Stimulated activated CD4-positive, alpha-beta T cell treated with anti-CD3 and anti-CD28 coated beads, TNF-alpha, amount 100 ng/mL, for 4 hours (primary cell): ENCODE results near the gene SPTBN1.

Source experiments
- DNase-seq, 3 experiments: peaks; one replicate each; pipeline ENCODE4 v3.0.0-alpha.2; 2020; ENCODE audit warnings: low read depth in 3 of 3

SPTBN1 gene

GRCh38 chr2:54590216-54591120 is 134.3 kb downstream of the SPTBN1 start:
- DNase-seq = no peak

GRCh38 chr2:54591551-54591950 is 135.4 kb downstream of the SPTBN1 start:
- no peak for DNase-seq

DNA sequence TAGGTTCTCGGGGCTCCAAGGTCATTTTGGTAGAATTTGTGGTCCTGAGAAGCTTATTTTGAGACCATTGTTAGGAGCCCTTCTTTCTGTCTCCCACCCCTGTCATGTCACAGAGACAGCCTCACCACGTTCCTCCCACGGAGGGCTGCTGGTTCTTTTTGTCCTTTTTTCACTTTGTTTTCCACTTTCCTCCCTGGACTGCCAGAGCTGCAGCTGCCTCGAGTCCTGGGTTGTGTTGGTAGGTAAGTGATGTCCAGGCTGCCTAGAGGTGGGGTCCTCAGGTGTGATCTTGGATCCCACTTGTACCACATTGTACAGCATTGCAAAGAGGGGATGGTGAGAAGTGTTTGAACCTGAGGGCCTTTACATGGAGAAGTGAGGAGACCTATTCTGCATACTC is 137.1 kb downstream of the SPTBN1 start:
- no peak for DNase-seq

- no peak for DNase-seq
Observed at GRCh38 chr2:54594048-54594447, 137.9 kb downstream of the SPTBN1 start.

GRCh38 chr2:54595161-54595803 is 139.2 kb downstream of the SPTBN1 start:
- no peak for DNase-seq

GRCh38 chr2:54595999-54596902 is 140.1 kb downstream of the SPTBN1 start:
- no peak for DNase-seq

- DNase-seq = no peak
Observed at GRCh38 chr2:54597153-54597848, 141.2 kb downstream of the SPTBN1 start.

DNA sequence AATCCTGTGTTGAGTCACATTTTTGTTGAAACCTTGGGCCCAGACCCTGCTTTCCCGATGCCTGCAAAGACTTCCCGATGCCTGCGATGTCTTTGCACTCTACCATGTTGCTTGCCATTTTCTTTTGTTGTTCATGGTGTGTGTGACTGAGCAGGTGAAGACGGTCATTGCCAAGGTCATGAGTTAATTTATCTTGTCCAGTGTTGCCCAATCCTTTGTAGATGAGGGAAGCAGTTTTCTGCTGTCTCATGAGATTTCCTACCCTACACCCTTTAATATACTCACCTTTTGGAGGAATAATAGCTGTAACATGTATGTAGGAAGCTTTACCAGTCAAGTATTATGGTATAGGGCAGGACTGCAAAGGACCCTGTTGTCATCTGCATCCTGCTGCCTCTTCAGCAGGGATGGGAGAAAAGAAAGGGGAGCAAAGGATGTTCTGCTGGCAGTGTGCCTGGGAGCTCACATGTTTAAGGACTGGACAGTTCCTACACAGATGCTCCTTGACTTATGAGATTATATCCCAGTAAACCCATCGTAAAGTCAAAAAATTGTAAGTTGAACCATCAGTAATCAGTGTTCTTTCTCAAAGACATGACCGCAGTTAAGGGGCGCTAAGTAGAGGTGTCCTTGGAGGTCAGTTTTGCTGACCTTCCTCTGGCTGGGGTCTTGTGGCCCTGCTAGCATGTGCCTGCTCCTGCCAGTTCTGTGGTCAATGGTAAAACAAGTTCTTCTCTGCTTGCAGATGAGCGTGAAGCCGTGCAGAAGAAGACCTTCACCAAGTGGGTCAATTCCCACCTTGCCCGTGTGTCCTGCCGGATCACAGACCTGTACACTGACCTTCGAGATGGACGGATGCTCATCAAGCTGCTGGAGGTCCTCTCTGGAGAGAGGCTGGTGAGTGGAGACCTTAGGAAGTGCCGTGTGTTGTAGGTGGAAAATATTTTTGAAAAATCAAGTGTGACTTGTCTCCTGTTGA is 142.5 kb downstream of the SPTBN1 start:
- no peak for DNase-seq

GRCh38 chr2:54599326-54599710 is 143.2 kb downstream of the SPTBN1 start:
- DNase-seq = no peak

GRCh38 chr2:54599914-54600313 is 143.8 kb downstream of the SPTBN1 start:
- no peak for DNase-seq

DNA sequence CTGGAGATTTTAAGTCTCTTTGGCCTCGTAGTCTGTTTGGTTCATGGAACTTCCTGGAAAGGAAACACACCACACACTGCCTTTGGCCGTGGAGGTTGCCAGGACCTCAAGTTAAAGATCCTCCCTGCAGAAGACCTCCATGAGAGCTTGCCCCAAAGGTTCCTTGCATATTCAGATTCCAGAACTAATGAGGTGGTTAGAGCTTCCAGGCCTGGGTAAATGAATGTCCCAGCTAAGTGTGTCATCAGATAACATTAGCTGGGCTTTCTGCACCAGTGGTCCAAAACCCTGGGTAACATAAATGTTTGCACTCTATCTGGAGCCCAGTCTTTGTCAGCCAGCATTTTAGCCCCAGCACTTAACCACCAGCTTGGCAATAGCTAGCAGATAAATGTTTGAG is 145.2 kb downstream of the SPTBN1 start:
- no peak for DNase-seq

DNA sequence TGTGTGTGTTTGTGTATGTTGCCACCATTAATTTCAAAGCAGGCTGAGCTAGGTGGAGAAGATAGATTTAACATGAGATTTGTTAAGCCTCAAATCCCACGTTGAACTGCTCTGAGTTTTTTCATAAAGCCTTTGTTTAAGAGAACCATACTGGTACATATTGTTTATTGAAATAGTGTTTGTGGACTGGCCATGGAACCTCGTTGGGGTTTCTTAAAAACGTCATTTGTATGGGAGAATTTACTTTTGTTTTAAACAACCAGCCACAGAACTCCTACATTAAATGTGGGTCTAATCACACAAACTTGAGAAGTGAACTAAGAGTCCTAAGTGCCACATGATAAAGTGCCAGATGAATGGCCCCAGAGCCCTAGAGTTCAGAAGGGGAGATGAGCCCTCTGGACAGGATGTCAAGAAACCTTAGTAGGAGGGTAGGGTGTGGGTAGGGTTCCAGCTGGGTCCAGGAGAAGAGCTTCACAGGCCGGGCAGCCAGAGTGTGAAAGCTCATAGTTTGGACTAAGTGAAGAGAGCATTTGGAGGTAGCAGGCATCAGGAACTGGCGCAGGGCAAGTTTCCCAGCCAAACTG is 146.7 kb downstream of the SPTBN1 start:
- DNase-seq = no peak

GRCh38 chr2:54603357-54603756 is 147.2 kb downstream of the SPTBN1 start:
- DNase-seq = no peak

DNA sequence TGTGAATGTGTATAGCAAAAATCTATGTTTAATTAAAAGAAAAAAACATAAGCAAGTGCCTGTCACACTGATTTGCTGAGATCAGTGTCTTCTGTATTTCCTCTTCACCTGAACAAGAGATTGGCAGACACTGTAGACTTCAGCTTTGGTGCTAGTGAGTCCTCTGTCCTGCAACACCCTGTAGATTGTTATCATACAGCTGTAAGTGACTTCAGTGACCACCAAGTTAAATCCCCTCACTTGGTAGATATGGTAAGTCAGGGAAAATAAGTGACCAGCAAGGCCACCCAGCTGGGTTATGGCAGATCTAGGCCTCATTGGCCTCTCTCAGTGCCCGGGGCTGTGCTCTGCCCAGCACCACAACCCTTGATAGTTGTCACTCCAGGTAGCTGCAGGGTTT is 147.7 kb downstream of the SPTBN1 start:
- no peak for DNase-seq

- DNase-seq = no peak
Observed at GRCh38 chr2:54604871-54605270, 148.7 kb downstream of the SPTBN1 start.

- DNase-seq = no peak
Observed at GRCh38 chr2:54605836-54606235, 149.7 kb downstream of the SPTBN1 start.

DNA sequence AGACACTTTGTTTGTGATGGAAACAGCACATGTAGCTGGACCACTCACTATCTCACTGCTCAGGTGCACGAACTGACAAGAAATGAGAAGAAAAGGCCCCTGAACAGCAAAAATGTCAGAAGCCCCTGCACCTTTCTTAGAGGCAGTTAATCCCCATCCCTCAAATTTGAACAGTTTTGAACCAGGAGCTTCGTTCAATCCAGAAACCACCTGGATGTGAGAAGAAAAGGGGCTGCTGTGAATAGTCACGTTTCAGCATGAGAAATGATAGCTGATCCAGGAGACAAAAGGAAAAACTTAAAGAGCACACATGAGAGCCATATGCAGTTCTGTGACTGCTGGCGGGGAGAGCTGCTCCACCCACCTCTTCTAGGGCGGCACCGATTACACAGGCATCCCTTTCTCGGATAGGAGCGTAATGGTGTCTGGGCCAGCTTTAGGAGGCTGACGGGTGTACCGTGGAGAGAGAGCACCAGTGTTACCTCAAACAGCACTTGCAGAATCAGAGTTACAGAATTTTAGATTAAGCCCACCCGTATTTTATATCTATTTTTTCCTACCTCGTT is 150.3 kb downstream of the SPTBN1 start:
- peak; percentile 21 to 37 (median 26) for DNase-seq

- no peak for DNase-seq
Observed at GRCh38 chr2:54608224-54608623, 152.1 kb downstream of the SPTBN1 start.

DNA sequence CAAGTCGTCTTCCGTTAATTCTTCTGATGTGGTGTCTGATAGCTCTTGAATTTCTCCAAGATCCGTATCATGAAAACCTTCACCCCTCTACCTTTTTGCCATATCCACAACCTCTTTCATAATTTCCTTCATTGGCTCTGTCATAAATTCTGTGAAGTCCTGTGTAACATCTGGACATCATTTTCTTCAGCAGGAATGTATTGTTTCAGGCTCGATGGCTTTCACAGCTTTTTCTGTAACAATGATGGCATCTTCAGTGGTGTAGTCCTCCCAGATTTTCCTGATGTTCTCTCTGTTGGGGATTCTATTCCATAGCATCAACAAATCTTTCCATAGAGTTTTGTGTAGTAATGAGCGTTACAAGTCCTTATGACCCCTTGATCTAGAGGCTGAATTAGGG is 153.1 kb downstream of the SPTBN1 start:
- no peak for DNase-seq

GRCh38 chr2:54609647-54610046 is 153.5 kb downstream of the SPTBN1 start:
- DNase-seq = no peak
